ENCODE measurements around the gene HSD11B1L.
"Not testable (repeated sequence)": the region's sequence is repeated elsewhere in the genome, so short reads cannot be mapped to it uniquely, and the experiment has no call there.

HSD11B1L gene

DNA sequence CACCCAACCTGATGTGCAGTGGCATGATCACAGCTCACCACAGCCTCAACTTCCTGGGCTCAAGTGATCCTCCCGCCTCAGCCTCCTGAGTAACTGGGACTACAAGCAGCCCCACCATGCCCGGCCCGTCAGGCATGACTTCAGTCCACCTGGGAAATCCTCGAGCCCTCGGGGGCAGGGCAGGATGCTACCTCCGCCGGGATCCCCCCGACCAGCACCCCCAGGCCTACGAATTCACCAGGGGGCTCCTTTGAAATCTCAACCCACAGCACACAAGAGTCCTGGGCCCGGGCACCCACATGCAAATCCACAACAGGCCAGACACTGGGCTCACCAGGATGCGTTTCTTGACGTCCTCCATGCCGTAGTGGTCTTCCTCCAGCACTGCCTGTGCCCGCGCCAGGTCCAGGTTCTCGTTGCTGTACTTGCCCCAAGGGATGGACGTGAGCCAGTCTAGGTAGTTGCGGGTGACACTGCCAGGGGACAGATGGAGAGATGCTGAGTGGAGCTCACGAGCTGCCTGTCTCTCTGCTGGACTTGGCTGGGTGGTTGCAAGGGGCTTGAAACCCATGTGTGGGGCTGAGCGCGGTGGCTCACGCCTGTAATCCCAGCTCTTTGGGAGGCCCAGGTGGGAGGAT, 19.7 kb downstream of the HSD11B1L start:
- no peak for DNase-seq (ENCODE audit: low read depth)

DNA sequence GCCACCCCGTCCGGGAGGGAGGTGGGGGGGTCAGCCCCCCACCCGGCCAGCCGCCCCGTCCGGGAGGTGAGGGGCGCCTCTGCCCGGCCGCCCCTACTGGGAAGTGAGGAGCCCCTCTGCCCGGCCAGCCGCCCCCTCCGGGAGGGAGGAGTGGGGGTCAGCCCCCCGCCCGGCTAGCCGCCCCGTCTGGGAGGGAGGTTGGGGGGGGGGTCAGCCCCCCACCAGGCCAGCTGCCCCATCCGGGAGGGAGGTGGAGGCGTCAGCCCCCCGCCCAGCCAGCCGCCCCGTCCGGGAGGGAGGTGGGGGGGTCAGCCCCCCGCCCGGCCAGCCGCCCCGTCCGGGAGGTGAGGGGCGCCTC, 21.2 kb downstream of the HSD11B1L start:
- DNase-seq (ENCODE audit: low read depth): not testable (repeated sequence)

DNA sequence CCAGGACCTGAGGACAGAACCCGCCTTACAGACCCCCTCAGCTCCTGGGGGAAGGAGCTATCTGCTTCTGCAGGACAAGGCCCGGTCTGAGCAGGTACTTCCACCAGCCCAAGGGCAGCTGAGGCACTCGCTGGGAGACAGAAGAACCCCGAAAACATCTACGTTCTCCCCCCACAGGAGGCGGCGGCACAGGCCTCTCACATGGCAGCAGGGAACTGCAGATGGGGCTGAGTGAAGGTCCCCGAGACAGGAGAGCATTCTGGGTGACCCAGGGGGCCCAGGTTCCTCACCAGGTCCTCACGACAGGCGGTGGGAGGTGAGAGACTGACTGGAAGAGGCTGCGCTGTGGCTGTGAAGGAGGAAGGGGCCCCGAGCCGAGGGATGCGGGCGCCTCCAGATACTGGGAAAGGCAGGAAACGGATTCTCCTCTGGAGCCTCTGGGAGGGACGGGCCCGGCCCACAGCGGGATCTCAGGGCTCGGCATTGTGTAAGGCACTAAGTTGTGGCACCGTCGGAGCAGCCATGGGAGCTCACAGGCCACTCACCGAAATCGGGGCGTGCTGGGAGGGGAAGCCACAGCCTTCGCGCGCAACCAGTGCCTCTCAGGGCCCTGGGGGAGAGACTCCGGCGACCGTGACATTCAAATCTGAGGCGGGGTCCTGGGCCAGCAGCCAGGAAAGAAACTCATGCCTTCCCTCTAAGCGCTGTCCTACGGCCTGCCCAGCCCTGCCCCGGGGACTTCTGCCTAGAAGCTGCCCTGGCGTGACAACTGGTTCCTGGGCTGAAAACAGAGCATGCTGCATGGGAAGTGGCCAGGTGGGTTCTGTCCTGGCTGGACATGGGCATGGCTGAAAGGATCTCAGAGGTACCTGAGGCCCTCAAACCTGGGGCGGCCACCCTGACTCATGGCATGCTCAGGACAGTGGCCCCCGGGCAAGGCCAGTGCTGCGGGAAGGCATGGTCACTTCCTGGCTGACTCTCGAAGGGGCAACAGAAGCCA, 23.3 kb downstream of the HSD11B1L start:
- DNase-seq (ENCODE audit: low read depth): no peak

DNA sequence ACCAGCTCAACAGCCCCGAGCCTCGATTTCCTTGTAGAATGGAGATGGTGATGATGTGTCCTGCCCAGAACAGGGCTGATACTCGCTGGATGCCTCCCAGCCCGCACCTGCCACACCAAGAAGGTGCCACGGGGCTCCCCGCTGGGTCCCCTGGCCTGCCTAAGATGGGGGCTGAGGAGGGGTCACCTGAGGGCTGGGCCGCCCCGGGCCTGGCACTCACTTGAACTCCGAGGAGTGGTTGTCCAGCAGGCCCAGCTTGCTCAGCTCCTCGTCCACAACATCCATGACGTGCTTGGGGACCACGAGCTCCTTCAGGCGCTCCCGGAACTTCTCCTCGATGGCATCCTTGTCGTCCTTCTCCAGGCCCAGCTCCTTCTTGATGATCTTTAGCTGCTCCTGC, 24.7 kb downstream of the HSD11B1L start:
- DNase-seq (ENCODE audit: low read depth): no peak

DNA sequence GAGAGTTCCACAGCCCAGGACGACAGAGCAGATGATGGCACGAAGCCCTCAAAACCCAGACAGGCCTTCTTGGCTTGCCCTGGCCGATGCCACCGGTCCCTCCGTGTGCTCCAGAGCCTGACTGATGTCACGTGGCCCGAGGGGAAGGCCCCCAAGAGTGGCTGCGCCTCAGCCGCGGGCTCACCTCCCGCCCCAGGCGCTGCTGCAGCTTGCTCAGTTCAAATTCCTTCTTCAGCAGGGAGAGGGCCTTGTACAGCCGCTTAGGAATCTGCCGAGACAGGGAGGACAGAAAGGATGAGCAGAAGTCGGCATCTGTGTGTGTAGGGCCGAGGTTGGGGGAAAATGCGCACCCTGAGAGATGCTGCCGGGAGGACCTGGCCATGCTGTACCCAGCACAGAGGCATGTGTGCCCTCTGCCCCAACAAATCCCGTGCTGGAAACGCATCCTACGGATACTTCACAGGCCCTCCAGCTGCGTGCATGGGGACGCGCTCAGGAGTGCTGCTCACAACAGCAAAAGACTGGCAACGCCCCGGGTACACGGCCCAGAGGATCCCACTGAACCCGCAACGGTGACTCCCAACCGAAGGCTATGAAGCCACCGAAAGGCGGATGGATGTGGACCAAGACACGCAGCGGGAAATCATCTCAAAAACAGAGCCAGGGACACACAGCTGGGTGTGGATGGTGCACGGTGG, 26.2 kb downstream of the HSD11B1L start:
- no peak for DNase-seq (ENCODE audit: low read depth)

DNA sequence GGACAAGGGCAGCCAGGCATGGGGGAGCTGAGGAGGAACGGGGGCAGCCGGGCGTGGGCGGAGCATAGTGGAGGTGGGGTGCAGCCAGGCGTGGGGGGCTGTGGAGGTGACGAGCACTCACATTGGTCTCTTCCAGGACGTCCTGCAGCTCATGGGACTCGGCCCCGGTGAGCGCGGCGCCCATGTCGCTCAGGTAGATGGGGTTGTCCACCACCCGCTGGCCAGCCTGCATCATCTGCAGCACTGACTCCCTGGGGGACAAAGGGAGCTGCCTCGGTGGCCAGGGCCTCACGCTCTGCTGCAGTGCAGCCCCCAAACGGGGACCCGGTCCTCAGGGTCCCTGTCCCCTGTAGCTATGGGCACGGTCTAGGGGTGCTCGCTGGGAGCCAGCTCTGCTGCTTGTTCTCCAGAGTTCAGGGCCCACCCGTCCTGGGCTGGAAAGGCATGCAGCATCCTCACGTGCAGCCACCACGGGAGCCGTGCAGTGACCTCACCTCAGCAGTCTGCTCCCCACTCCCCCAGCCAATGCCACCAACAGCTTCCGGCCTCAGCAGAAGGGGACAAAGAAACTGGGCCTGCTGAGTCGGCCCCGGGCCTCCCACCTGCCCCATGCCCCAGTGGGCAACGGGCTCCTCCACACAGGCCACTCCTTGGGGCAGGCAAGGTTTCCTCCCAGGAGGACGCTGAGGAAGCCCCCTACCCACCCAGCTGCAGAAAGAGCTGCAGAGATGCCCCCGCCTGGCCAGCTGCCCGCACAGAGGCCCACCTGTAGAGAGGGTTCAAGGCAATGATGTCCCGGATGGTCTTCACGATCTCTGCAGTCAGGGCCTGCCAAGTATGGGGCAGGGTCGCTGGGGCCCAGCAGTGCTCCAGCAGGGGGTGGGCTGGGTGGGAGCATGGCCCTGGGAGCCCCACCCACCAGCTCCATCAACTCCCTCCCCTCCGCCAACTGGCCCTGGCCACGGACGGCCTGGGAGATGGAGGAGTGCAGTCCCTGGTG, 27.0 kb downstream of the HSD11B1L start:
- no peak for DNase-seq (ENCODE audit: low read depth)

DNA sequence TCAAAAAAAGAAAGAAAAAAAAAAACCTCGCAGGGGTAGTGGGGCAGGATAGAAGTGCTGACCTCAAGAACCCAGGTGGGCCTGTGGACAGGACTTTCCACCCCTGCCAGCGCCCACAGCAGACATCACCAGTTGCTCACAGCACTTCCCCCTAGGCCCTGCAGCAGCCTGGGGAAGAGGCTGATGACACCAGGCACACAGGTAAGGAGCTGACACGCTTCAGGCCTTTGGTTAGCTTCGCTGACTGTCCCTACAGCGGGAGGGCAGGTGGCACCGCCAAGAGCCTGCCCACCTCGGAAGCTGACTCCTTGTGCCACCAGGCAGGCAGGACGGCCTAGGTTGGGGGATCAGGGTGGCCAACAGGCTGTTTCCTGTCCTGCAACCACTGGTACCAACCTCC, 30.2 kb downstream of the HSD11B1L start:
- no peak for DNase-seq (ENCODE audit: low read depth)

DNA sequence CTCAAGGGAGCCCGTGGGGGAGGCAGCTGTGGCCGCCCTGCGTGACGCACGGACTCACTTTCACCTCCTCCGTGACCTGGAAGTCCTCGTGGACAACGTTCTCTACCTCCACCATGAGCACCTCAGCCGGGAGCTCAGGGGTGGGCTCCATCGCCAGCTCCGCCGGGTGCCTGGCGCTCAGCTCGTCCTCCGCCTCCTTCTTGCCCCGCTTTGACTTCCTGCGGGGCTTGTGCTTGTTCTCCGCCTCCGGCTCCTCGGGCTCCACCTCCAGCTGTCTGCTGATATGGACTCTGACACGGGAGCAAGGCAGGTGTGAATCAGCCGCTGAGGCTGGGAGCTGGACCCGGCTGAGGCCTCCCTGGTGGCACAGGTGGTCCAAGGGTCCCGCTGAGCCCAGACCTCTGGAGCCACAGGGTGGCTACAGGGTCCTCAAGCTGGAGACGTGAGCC, 30.9 kb downstream of the HSD11B1L start:
- DNase-seq (ENCODE audit: low read depth): no peak

DNA sequence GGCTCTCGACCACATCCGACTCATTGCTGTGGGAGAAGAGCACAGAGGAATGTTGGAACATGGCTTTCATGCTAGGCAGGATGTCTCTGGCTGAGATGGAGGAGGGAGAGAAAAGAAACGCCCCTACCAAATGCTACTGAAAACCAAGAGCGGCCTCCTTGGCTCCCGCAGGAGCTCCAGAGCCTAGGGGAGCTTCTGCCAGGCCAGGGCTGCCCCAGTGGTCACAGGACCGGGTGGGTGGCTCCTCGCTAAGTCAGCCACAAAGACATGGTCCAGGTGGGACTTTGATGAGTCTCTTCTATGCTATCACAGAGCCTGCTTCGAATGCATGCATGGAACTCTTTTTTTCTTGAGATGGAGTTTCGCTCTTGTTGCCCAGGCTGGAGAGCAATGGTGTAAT, 32.4 kb downstream of the HSD11B1L start:
- no peak for DNase-seq (ENCODE audit: low read depth)

DNA sequence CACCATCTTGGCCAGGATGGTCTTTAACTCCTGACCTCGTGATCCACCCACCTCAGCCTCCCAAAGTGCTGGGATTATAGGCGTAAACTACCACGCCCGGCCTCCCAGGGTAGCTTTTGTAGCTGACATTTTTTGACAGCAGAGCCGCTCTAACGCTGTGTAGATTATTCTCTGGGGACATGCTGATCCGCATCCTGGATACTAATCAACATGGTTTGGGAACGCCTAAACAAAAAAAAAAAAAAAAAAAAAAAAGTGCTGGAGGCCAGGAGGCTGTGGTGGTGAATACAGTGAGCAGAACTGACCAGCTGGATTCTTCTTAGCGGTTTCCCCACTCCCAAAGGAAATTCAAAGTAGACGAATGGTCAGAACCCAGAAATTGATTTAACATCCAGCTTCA, 34.0 kb downstream of the HSD11B1L start:
- DNase-seq (ENCODE audit: low read depth): no peak

DNA sequence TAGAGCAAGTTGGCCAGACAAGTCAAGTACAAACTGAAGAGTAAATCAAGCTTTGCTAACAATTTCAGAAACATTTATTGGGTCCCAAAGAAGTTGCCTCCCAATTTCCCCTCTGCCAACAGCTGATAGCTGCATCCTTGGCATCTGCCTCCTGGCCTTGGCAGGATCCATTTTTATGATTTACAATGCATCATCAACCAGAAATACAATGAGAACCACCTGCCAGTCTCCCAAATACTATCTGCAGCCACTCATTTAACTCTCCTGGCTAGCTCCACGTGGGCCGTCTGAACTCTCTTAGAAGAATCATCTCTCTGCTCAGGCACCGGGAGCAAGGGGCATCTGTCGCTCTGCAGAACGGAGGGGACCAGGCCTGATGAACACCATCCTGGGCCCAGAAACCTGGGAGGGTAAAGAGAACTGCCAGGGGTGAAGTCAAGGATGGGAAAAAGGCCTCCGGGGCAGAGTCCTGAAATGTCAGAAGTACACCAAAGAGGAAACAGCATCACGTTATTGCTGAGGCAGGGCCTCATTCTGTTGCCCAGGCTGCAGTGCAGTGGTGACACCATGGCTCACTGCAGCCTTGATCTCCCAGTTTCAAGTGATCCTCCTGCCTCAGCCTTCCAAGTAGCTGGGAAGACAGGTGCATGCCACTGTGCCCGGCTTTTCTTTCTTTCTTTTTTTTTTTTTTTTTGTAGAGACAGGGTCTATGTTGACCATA, 36.5 kb downstream of the HSD11B1L start:
- no peak for DNase-seq (ENCODE audit: low read depth)

DNA sequence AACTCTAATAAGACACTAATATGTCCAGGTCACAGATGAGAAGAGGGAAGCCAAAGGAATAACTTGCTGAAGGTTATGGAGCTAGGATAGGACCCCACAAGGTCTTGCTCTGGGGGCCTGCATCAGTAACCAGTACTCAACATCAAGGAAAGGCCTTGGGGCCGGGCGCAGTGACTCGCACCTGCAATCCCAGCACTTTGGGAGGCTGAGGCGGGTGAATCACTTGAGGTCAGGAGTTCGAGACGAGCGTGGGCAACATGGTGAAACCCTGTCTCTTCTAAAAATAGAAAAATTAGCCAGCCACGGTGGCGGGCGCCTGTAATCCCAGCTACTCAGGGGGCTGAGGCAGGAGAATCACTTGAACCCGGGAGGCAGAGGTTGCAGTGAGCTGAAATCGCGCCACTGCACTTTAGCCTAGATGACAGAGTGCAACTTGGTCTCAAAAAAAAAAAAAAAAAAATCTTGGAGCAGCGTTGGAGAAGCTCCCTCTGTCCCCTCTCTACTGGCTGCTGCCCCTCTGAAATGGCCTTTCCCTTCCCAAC, 37.3 kb downstream of the HSD11B1L start:
- DNase-seq (ENCODE audit: low read depth): no peak

DNA sequence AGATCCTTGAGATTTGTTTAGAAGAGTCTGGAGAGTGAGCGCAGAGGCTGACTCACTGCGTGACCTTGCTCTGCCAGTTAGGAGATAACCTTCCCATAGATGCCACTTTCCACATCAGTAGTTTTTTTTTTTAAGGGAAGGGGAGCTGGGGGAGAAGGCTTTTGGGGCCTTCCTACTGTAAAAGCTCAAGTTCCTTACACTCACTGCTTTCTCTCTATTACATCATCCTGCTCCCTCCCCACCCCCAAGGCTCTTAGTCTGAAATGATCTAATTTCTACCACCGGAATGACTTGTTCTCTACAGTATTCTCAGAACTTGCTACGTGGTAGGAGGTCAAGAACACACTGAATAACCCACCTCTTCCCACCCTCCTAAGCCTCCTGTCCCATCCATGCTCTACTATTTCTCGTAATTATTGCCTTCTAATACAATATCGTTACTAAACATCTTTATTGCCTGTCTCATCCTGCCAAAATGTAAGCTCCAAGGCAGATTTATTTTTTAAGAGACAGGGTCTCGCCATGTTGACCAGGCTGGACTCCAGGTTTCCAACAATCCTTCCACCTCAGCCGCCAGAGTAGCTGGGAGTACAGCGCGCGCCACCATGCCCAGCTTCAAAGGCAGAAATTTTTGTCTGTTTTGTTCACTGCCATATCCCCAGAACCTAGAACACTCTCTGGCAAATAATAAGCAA, 37.9 kb downstream of the HSD11B1L start:
- DNase-seq (ENCODE audit: low read depth): no peak

DNA sequence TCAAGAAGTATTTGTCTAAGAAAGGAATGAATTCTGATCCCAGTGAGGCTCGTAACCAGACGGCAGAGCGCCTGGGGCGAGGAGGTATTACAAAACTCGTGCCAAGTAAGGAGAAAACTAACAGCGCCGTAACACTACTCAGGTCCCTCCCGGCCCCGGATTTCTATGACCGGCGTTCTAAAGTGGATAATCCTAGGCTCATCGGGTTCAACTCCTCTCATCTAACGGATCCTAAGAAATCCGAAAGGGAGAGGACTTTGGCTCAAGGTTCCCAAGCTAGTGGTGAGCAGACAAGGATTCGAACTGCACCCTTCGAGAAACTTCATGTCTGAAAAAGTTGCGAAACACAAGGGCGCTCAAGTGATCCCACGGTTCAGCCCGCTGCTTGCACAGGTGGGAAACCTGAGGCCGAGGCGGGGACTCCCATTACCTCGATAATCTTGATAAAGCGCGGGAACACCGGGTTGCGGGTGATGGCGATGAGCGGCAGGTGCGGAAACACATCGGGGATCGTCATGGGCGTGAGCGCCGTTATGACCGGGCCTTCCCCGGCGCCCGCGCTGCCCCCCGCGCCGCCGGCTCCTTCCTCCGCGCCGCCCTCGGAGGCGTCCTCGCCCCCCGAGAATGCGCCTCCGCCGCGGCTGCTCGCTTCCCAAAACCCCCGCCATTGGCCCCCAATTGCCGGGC, 38.6 kb downstream of the HSD11B1L start:
- DNase-seq (ENCODE audit: low read depth): peak; percentile 28

DNA sequence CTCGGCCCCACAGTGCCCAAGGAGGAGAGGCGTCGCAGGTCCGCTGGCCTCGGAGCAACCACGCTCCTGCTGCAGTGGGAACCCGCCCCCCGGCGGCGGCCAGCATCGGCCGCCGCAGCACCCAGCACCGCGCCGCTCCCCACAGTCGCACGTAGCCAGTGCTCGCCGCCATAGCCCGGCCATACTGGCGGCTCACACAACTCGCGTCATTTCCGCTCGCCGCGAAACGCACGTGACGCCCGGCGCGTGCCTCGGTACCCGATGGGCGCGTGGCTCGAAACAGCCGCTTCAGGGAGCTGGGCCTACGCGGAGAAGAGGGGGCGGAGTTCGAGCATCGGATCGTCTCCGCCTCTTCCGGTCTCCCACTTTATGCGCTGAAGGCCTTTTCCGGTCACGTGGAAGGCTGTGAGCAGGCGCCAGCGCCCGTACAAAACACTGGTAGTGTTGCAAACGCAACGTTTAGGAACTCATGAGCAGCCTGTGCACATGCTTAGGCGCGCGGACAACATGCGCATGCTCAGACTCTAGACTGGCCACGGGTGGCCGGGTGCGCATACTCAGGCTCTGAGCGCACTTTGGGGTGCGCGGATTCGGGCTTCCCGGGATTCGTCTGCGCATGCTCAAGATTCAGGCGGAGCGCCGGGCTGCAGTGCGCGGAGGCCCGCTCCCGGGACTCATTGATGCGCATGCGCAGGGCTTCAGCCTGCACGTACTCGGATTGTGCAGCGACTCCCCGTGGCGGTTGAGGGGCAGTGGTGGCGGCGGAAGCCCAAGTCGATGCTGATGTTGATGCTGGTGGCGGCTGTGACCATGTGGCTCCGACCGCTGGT, 39.3 kb downstream of the HSD11B1L start, which contains the start of the genes CATSPERD and LONP1:
TSS of gene CATSPERD (plus strand) at position 677 of the 830 bp plus-strand sequence. CDS start at position 778, 101 bp downstream.
TSS of gene LONP1 (minus strand) at position 186 of the 830 bp plus-strand sequence. CDS start at position 172, 14 bp downstream.
- DNase-seq (ENCODE audit: low read depth): peak; percentile 96

DNA sequence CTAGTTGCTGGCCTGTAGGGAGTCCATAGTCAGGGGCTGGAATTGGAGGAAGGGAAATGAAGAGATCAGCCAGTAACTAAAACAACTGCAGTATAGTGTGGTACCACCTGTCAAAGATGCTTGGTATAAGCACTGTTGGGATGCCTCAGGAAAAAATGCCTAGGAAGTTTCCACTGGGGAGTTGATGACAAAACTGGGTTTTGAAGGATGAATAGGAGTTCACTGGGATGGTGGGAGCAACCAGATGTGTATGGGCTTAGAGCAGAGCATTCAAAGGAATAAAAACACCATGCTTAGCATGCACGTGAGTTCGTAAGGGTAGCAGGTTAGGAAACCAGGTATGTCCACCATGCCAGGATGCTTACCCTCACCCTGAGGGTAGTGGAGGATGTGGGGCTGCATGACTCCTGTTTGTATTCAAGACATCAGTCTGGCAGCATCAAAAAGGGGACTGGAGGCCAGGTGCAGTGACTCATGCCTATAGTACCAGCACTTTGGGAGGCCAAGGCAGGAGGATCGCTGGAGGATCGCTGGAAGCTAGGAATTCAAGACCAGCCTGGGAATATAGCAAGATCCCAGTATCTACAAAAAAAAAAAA, 46.7 kb downstream of the HSD11B1L start:
- DNase-seq (ENCODE audit: low read depth): no peak

DNA sequence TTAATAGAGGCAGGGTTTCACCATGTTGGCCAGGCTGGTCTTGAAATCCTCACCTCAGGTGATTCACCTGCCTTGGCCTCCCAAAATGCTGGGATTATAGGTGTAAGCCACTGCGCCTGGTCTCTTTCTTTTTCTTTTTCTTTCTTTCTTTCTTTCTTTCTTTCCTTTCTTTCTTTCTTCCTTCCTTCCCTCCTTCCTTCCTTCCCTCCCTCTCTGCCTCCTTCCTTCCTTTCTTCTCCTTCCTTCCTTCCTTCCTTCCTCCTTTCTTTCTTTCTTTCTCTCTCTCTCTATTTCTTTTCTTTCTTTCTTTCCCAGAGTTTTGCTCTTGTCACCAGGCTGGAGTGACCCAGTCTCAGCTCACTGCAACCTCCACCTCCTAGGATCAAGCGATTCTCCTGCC, 52.3 kb downstream of the HSD11B1L start:
- DNase-seq (ENCODE audit: low read depth): not testable (repeated sequence)
